DOHH2 (cell line): Measurements from ENCODE around the gene CAB39.

Experiments used
- CTCF ChIP-seq: fragments of 200-600 bp; sonication (generic); IDR thresholded peaks from one replicate; pipeline ENCODE4 v1.5.1; 2014; ENCODE audit warnings: antibody characterized with exemption, mild to moderate bottlenecking, low read depth, low read length; ENCODE audit not compliant: poor library complexity, severe bottlenecking
- EZH2phosphoT487 ChIP-seq: fragments of 200-600 bp; sonication (generic); IDR thresholded peaks from 2 replicates; pipeline ENCODE4 v1.6.1; 2017; ENCODE audit warnings: borderline replicate concordance, mild to moderate bottlenecking, antibody characterized with exemption, low read length, moderate library complexity, mixed read lengths

DNA sequence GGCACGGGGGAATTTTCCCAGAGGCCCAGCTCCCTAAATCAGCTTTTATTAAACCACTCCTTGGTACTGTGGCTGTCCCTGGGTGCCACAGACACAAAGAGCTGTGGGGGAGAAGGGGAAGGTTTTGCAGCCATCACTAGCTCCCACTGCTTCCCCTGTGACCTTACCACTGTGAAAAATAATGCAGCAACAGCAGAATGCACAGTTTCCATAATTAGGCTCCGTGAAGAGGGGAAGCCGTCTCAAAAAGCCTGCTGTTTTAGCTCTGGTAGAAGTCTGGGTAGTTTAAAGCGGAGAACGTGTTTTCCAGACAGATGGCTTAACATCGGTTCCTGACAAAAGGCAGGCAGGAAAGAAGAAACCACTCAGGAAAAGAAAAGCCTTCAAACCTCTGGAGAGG lies 27.5 kb upstream of the CAB39 start:
- no peak for TF ChIP-seq CTCF
- no peak for TF ChIP-seq EZH2phosphoT487
